OCI-LY3 (cell line): ENCODE measurements around the gene ZNF862.

Experiments
- H2AFZ ChIP-seq: fragments of 200-600, 300-600 bp; shearing (Covaris generic); 2 replicates; pipeline ENCODE4 v1.6.0; 2014; ENCODE audit warnings: antibody characterized with exemption, low read depth, low read length
- H3K27ac ChIP-seq: fragments of 200-600, 300-600 bp; sonication (generic); 2 replicates; pipeline ENCODE4 v1.5.1; 2014; ENCODE audit warnings: mild to moderate bottlenecking, low read length, moderate library complexity, mixed read lengths
- H3K27me3 ChIP-seq: fragments of 200-600, 300-600 bp; sonication (generic); 2 replicates; pipeline ENCODE4 v1.6.1; 2014; ENCODE audit warnings: low read depth, low read length, mixed read lengths
- H3K36me3 ChIP-seq: fragments of 200-600, 300-600 bp; sonication (generic); replicated peaks from 2 replicates; pipeline ENCODE3; 2014; ENCODE audit warnings: low read depth, low read length, mixed read lengths
- H3K4me1 ChIP-seq: fragments of 300-600, 200-600 bp; sonication (generic); 2 replicates; pipeline ENCODE4 v1.6.1; 2014; ENCODE audit warnings: low read length, mixed read lengths
- H3K4me2 ChIP-seq: fragments of 200-600, 300-600 bp; sonication (generic); 2 replicates; pipeline ENCODE4 v1.6.1; 2014; ENCODE audit warnings: low read length, mixed read lengths
- H3K4me3 ChIP-seq: fragments of 300-600, 200-600 bp; sonication (generic); 2 replicates; pipeline ENCODE4 v1.5.1; 2014; ENCODE audit warnings: antibody characterized with exemption, mild to moderate bottlenecking, low read length, moderate library complexity
- H3K79me2 ChIP-seq: fragments of 300-600, 200-600 bp; shearing (Covaris generic); 2 replicates; pipeline ENCODE4 v1.6.1; 2014; ENCODE audit warnings: mild to moderate bottlenecking, low read length, mixed read lengths
- H3K9ac ChIP-seq: fragments of 300-600, 200-600 bp; shearing (Covaris generic); 2 replicates; pipeline ENCODE4 v1.6.0; 2014; ENCODE audit warnings: mild to moderate bottlenecking, low read length, moderate library complexity
- H3K9me3 ChIP-seq: fragments of 200-600, 300-600 bp; shearing (Covaris generic); 2 replicates; pipeline ENCODE4 v1.6.1; 2014; ENCODE audit warnings: low read length, mixed read lengths; ENCODE audit not compliant: insufficient read depth
- H4K20me1 ChIP-seq: fragments of 200-600, 300-600 bp; sonication (generic); 2 replicates; pipeline ENCODE4 v1.6.1; 2016; ENCODE audit warnings: low read length, mixed read lengths; ENCODE audit not compliant: insufficient read depth
- CTCF ChIP-seq: fragments of 200-600, 300-600 bp; sonication (generic); IDR thresholded peaks from 2 replicates; pipeline ENCODE4 v1.5.1; 2014; ENCODE audit warnings: antibody characterized with exemption, low read length, low read depth
- EZH2phosphoT487 ChIP-seq: fragments of 200-600 bp; shearing (Covaris generic); IDR thresholded peaks from 2 replicates; pipeline ENCODE4 v1.6.1; 2018; ENCODE audit warnings: antibody characterized with exemption, mixed run types, low read depth

ZNF862 gene

GRCh38 chr7:149850716-149851115 is 12.5 kb downstream of the ZNF862 start:
- Histone ChIP-seq H3K4me1 (peaks cover 18% of the 10 kb centered on the region), H4K20me1 (no peaks in the 10 kb centered on the region; the same call in 1 of the 2 replicates), H3K36me3 (no peaks in the 10 kb centered on the region), H3K9me3 (no peaks in the 10 kb centered on the region), H3K27ac (no peak overlapping the region), H2AFZ (no peak overlapping the region), H3K4me3 (no peak overlapping the region), H3K4me2 (no peak overlapping the region), H3K79me2 (no peaks in the 10 kb centered on the region), H3K9ac (no peak overlapping the region), H3K27me3 (no peaks in the 10 kb centered on the region)
- no peak for TF ChIP-seq EZH2phosphoT487
- no peak for TF ChIP-seq CTCF

GRCh38 chr7:149851449-149851848 is 13.3 kb downstream of the ZNF862 start:
- H3K27me3 ChIP-seq, result no peaks in the 10 kb centered on the region
- no peak overlapping the region for H3K27ac ChIP-seq
- H3K4me2 ChIP-seq, result no peak overlapping the region
- H3K79me2 ChIP-seq, result no peaks in the 10 kb centered on the region
- H3K9ac ChIP-seq, result no peak overlapping the region
- H2AFZ ChIP-seq, result no peak overlapping the region
- H3K9me3 ChIP-seq, result no peaks in the 10 kb centered on the region
- H4K20me1 ChIP-seq, result no peaks in the 10 kb centered on the region
- no peak overlapping the region for H3K4me3 ChIP-seq
- TF ChIP-seq CTCF (no peak), EZH2phosphoT487 (no peak)
- H3K36me3 ChIP-seq, result no peaks in the 10 kb centered on the region
- H3K4me1 ChIP-seq, result peaks cover 11% of the 10 kb centered on the region

GRCh38 chr7:149853157-149853556 is 15.0 kb downstream of the ZNF862 start:
- Histone ChIP-seq H3K27ac (no peak overlapping the region), H3K4me2 (no peak overlapping the region), H3K4me1 (no peaks in the 10 kb centered on the region; the same call in 1 of the 2 replicates), H3K36me3 (no peaks in the 10 kb centered on the region), H3K27me3 (no peaks in the 10 kb centered on the region), H3K79me2 (no peaks in the 10 kb centered on the region), H2AFZ (no peak overlapping the region), H3K4me3 (no peak overlapping the region), H3K9me3 (no peaks in the 10 kb centered on the region), H3K9ac (no peak overlapping the region), H4K20me1 (no peaks in the 10 kb centered on the region)
- TF ChIP-seq CTCF, result no peak
- no peak for TF ChIP-seq EZH2phosphoT487

GRCh38 chr7:149854611-149855360 is 16.6 kb downstream of the ZNF862 start:
- H3K27me3 ChIP-seq, result no peaks in the 10 kb centered on the region
- no peak overlapping the region for H3K4me2 ChIP-seq
- TF ChIP-seq EZH2phosphoT487 (no peak), CTCF (no peak)
- no peak overlapping the region for H3K27ac ChIP-seq
- no peaks in the 10 kb centered on the region for H3K9me3 ChIP-seq
- no peak overlapping the region for H3K9ac ChIP-seq
- H3K79me2 ChIP-seq, result no peaks in the 10 kb centered on the region
- H3K36me3 ChIP-seq, result no peaks in the 10 kb centered on the region
- H4K20me1 ChIP-seq, result no peaks in the 10 kb centered on the region
- H3K4me1 ChIP-seq, result no peaks in the 10 kb centered on the region; the same call in 1 of the 2 replicates
- H3K4me3 ChIP-seq, result no peak overlapping the region
- H2AFZ ChIP-seq, result no peak overlapping the region
